OCI-LY7 (cell line): Measurements from ENCODE around the gene CETN3.

Experiments used
- CTCF ChIP-seq: fragments of 200-600 bp; sonication (generic); conservative IDR thresholded peaks from 2 replicates; pipeline ENCODE4 v1.5.1; 2014; ENCODE audit warnings: mild to moderate bottlenecking, antibody characterized with exemption, low read length, moderate library complexity, mixed read lengths
- EZH2phosphoT487 ChIP-seq: fragments of 200-600 bp; sonication (generic); IDR thresholded peaks from 2 replicates; pipeline ENCODE4 v1.6.1; 2018; ENCODE audit warnings: low read depth, borderline replicate concordance, mild to moderate bottlenecking, mixed run types, antibody characterized with exemption, low read length, moderate library complexity, mixed read lengths

- TF ChIP-seq CTCF (no peak), EZH2phosphoT487 (no peak)
Observed at GRCh38 chr5:90406466-90406865, 3.1 kb downstream of the CETN3 start.
